Measurements from ENCODE around the gene ADCY1.

Gene ADCY1

DNA sequence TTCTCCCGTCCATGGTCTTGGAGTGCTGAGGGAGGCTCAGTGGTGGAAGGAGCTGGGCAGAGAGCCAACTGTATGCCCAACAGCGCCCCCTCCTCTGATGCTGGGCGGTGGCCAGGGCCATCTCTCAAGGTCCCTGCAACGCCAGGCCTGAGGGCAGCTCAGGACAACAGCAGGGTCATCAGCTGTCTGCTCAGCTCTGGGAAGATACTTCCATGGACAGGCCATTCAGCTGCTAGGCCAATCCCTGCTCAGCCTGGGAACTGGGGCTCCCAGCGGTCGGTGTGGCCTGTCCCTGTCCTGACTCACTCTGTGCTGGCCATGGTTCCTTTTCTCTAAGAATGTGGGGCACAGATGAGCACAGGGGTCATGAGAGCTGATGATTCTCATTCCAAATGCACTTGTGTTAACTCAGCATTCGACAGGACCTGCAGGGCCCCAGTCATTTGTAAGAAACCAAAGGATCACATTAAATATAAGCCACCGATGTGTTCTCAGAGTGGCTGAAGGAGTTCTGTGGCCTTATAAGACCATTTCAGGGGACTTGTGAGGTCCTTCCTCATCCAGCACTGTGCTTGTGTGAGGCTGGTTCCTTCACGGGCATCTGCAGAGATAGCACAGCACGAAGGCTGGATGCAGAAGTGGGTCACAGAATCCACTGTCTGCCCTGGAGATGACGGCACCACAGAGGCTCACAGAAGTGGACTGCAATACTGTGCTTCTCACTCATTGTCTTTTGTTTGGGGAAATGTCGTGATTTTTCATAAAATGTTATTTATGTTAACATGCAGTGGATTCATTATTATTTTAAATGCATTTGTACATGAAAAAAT is 73.0 kb downstream of the ADCY1 start:
- Histone ChIP-seq H3K4me3 (ENCODE audit: low read depth, low read length) (no peak overlapping the region), H3K27me3 (ENCODE audit: control insufficient read depth, insufficient read depth, low read length) (no peaks in the 10 kb centered on the region), H3K27ac (ENCODE audit: low read depth, low read length) (no peak overlapping the region), H3K9me3 (ENCODE audit: control insufficient read depth, insufficient read depth, low read length) (no peaks in the 10 kb centered on the region), H3K36me3 (ENCODE audit: control insufficient read depth, insufficient read depth, low read length) (peaks cover 14% of the 10 kb centered on the region; the same call in 1 of the 2 replicates), H3K4me1 (ENCODE audit: control insufficient read depth, insufficient read depth, low read length) (no peaks in the 10 kb centered on the region), H3K9ac (ENCODE audit: low read depth, low read length) (no peak overlapping the region)

DNA sequence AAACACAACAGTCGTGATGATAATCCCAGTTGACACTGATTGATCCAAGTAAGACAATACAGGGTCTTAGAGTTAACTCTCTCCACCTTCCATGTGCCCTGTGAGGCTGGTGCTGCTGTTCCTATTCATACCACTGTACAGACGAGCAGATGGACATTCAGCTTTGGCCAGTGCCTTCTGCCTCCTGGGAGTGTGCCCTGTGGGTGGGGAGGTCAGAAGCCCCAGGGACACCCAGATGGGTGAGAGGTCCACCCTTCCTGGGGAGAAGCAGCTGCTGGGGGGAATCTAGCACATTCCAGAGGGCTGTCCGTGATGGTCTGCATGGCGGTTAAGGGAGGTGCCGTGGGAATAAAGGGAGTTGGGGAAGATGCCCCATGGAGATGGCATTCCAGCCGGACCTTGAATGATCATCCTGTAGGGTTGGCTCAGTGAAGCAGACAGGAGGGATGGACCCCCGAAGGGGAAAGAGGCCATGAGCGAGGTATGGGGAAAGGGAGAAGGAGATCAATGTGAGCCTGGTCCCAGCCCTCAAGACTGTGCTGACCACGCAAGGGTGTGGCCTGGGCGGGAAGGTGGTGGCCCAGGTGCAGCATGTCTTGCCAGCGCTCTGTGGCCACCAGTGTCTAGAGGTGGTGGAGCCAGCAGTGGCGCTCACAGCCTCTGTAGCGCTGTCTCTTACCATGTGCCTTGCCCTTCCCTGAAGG is 74.0 kb downstream of the ADCY1 start:
- Histone ChIP-seq H3K4me1 (ENCODE audit: control insufficient read depth, insufficient read depth, low read length) (no peaks in the 10 kb centered on the region), H3K27me3 (ENCODE audit: control insufficient read depth, insufficient read depth, low read length) (no peaks in the 10 kb centered on the region), H3K4me3 (ENCODE audit: low read depth, low read length) (no peak overlapping the region), H3K27ac (ENCODE audit: low read depth, low read length) (no peak overlapping the region), H3K36me3 (ENCODE audit: control insufficient read depth, insufficient read depth, low read length) (peaks cover 14% of the 10 kb centered on the region; the same call in 1 of the 2 replicates), H3K9me3 (ENCODE audit: control insufficient read depth, insufficient read depth, low read length) (no peaks in the 10 kb centered on the region), H3K9ac (ENCODE audit: low read depth, low read length) (no peak overlapping the region)

DNA sequence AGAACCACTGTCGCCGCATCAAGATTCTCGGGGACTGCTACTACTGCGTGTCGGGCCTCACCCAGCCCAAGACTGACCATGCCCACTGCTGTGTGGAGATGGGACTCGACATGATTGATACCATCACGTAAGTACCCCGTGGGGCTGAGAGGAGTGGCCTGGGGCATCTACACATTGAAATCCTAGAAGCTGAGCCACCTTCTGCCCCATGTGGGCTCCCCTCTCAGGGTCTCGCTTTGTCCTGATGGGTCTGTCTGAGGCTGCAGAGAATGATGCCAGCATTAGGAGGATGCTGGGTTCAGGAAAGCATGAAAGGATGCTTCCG is 74.5 kb downstream of the ADCY1 start:
- H3K9me3 ChIP-seq (ENCODE audit: control insufficient read depth, insufficient read depth, low read length), result no peaks in the 10 kb centered on the region
- peaks cover 19% of the 10 kb centered on the region; the same call in 1 of the 2 replicates for H3K36me3 ChIP-seq (ENCODE audit: control insufficient read depth, insufficient read depth, low read length)
- no peak overlapping the region for H3K9ac ChIP-seq (ENCODE audit: low read depth, low read length)
- H3K4me1 ChIP-seq (ENCODE audit: control insufficient read depth, insufficient read depth, low read length), result no peaks in the 10 kb centered on the region
- H3K27me3 ChIP-seq (ENCODE audit: control insufficient read depth, insufficient read depth, low read length), result no peaks in the 10 kb centered on the region
- no peak overlapping the region for H3K27ac ChIP-seq (ENCODE audit: low read depth, low read length)
- no peak overlapping the region for H3K4me3 ChIP-seq (ENCODE audit: low read depth, low read length)

DNA sequence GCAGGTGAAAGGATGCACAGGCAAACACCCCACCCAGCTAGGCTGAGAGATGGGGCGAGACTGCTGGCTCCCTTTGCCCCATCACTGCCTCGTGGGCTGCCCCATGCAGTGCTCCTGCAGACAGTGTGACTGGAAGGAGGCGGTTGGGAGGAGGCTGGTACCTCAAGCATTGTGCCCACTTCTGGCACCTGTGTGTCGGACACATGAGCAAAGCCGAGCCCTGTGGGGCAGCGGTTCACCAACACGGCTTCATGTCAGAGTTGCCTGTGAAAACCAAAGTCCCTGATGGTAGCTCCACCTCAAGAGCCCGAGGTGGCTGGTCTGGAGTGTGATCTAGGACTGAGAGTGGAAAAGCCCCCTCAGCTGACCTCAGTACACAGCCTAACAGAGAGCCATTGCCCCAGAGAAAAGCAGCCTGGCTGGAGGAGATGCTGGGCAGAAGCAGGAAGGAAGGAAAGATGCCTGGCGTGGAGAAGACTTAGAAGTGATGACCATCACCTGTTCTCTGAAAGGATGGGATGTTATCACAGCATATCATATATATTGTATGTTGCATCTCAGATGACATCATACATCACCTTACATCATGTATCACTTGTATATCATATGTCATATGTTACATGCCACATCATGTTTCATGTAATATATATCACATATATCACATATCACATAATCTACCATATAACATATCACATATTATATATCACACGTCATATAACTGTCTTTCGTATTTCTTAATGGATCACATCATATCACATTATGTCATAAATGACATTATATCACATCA is 75.6 kb downstream of the ADCY1 start:
- H3K4me1 ChIP-seq (ENCODE audit: control insufficient read depth, insufficient read depth, low read length), result no peaks in the 10 kb centered on the region
- no peaks in the 10 kb centered on the region for H3K27me3 ChIP-seq (ENCODE audit: control insufficient read depth, insufficient read depth, low read length)
- H3K9ac ChIP-seq (ENCODE audit: low read depth, low read length), result no peak overlapping the region
- no peak overlapping the region for H3K4me3 ChIP-seq (ENCODE audit: low read depth, low read length)
- peaks cover 19% of the 10 kb centered on the region; the same call in 1 of the 2 replicates for H3K36me3 ChIP-seq (ENCODE audit: control insufficient read depth, insufficient read depth, low read length)
- H3K27ac ChIP-seq (ENCODE audit: low read depth, low read length), result no peak overlapping the region
- H3K9me3 ChIP-seq (ENCODE audit: control insufficient read depth, insufficient read depth, low read length), result no peaks in the 10 kb centered on the region

DNA sequence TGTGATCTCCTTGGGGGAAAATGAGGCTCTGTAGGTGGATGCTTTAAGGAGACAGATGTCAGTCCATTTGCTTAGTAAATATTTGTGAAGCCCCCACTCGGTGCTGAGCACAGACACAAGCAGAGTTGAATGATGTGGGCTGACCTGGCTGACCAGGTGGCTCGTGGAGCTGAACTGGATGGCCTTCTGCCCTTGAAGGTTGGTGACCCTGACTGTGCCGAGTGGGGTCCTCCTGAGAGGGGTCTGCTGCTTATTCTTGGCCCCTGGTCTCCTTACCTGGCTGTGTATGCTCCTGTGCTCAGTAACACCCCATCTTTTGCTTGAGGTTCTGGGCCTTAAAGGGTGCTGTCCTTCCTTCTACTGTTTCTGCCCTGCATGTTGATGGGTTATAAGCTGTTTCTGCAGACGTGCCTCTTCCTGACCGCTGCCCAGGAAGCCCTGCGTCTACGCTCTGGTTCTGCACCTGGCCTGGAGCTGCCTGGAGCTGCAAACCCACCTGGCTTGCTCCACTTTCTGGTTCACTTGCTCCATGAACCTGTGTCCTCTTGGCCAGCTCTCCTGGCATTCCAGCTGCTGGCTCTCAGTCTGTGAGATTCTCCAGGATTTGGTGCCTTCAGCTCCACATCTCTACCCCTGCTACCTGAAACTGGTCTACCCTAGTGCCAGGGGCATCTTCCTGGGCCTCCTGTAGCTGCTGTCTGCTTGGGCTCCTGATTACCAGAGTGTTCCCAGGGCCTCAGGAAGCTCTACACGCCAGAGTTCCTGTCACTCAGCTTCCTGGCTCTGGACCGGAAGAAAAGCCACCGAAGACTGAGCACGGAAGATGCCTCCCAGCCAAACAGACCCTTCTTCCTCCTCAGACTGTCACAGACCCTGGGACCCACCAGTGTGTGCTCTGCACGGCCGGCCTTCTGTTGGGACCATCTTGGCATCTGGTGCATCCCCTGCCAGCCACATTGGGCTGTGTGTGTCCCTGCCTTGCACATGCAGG is 76.5 kb downstream of the ADCY1 start:
- Histone ChIP-seq H3K36me3 (ENCODE audit: control insufficient read depth, insufficient read depth, low read length) (peaks cover 19% of the 10 kb centered on the region; the same call in 1 of the 2 replicates), H3K9ac (ENCODE audit: low read depth, low read length) (no peak overlapping the region), H3K27ac (ENCODE audit: low read depth, low read length) (no peak overlapping the region), H3K4me1 (ENCODE audit: control insufficient read depth, insufficient read depth, low read length) (no peaks in the 10 kb centered on the region), H3K4me3 (ENCODE audit: low read depth, low read length) (no peak overlapping the region), H3K27me3 (ENCODE audit: control insufficient read depth, insufficient read depth, low read length) (no peaks in the 10 kb centered on the region), H3K9me3 (ENCODE audit: control insufficient read depth, insufficient read depth, low read length) (no peaks in the 10 kb centered on the region)

DNA sequence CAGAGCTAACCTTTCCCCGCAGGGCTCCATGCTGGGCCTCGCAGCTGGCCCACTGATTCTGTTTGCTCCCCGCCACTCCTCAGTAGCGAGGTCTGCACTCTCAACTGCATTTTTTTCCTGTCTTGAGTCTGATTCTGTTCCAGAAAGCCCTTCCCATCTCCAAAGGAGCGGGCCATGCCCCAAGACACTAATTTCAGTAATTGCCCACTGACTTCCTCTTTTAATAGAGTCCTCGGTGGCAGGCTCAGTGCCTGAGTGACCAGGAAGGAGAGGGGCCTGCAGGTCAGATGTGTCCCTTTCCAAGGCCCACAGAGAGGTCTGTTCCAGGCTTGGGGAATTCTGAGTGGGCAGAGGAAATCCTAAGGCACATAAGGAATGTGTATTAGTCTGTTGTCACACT is 77.4 kb downstream of the ADCY1 start:
- H3K27ac ChIP-seq (ENCODE audit: low read depth, low read length), result no peak overlapping the region
- no peaks in the 10 kb centered on the region for H3K27me3 ChIP-seq (ENCODE audit: control insufficient read depth, insufficient read depth, low read length)
- no peak overlapping the region for H3K4me3 ChIP-seq (ENCODE audit: low read depth, low read length)
- H3K9ac ChIP-seq (ENCODE audit: low read depth, low read length), result no peak overlapping the region
- no peaks in the 10 kb centered on the region for H3K4me1 ChIP-seq (ENCODE audit: control insufficient read depth, insufficient read depth, low read length)
- no peaks in the 10 kb centered on the region for H3K9me3 ChIP-seq (ENCODE audit: control insufficient read depth, insufficient read depth, low read length)
- H3K36me3 ChIP-seq (ENCODE audit: control insufficient read depth, insufficient read depth, low read length), result peaks cover 19% of the 10 kb centered on the region; the same call in 1 of the 2 replicates

DNA sequence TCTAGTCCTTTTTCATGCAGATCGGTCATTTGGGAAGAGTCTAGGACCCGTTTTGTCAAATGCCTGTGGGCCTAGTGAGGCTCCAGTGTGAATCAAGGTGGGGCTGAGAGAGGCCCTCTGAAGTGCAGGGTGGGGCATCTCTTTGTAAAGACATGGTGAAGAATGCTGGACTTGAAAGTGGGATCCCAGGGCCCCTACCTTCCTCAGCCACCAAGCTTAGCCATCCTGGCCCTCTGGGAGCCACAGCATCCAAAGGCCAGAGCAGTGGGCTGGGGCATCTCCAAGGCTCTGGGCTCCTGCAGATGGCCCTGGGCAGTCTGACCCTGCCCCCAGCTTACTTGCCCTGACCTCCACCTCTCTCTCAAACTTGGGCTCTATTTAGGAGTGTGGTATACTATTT is 78.5 kb downstream of the ADCY1 start:
- H3K9me3 ChIP-seq (ENCODE audit: control insufficient read depth, insufficient read depth, low read length), result no peaks in the 10 kb centered on the region
- no peak overlapping the region for H3K4me3 ChIP-seq (ENCODE audit: low read depth, low read length)
- H3K36me3 ChIP-seq (ENCODE audit: control insufficient read depth, insufficient read depth, low read length), result peaks cover 19% of the 10 kb centered on the region; the same call in 1 of the 2 replicates
- no peak overlapping the region for H3K9ac ChIP-seq (ENCODE audit: low read depth, low read length)
- no peak overlapping the region for H3K27ac ChIP-seq (ENCODE audit: low read depth, low read length)
- H3K27me3 ChIP-seq (ENCODE audit: control insufficient read depth, insufficient read depth, low read length), result no peaks in the 10 kb centered on the region
- no peaks in the 10 kb centered on the region for H3K4me1 ChIP-seq (ENCODE audit: control insufficient read depth, insufficient read depth, low read length)

DNA sequence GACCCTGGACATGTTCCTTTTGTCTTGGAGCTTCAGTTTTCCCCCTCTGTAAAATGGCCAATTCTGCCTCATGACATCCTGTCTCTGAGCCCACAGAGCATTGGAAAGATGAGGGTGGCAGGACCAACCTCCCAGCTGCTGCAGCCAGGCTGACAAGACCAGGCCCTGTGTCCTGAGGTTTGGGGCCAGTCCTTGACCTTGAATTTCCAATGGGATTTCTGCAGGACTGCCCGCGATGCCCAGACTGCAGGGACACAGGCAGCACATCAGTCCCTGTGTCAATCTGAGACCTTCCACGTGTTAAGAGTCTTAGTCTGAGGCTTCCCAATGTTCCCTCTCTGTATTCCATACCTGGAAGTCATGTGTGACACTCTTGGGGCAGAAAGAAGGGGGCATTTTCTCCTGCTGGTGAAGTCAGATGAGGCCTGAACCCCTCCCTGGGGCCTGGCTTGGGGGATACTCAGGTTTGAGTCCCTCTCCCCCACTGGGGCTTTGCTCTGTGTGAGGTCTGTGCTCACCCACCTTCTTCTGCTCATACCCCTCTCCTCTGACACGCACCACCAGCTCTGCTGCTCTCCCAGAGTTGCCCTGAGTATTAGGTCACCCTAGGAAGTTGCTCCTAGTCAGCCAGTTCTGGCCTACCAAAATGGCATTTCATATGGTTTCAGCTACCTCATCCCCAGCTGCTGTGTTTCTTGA is 79.2 kb downstream of the ADCY1 start:
- Histone ChIP-seq H3K9me3 (ENCODE audit: control insufficient read depth, insufficient read depth, low read length) (no peaks in the 10 kb centered on the region), H3K36me3 (ENCODE audit: control insufficient read depth, insufficient read depth, low read length) (peaks cover 19% of the 10 kb centered on the region; the same call in 1 of the 2 replicates), H3K4me3 (ENCODE audit: low read depth, low read length) (no peak overlapping the region), H3K27me3 (ENCODE audit: control insufficient read depth, insufficient read depth, low read length) (no peaks in the 10 kb centered on the region), H3K4me1 (ENCODE audit: control insufficient read depth, insufficient read depth, low read length) (no peaks in the 10 kb centered on the region), H3K9ac (ENCODE audit: low read depth, low read length) (no peak overlapping the region), H3K27ac (ENCODE audit: low read depth, low read length) (no peak overlapping the region)

DNA sequence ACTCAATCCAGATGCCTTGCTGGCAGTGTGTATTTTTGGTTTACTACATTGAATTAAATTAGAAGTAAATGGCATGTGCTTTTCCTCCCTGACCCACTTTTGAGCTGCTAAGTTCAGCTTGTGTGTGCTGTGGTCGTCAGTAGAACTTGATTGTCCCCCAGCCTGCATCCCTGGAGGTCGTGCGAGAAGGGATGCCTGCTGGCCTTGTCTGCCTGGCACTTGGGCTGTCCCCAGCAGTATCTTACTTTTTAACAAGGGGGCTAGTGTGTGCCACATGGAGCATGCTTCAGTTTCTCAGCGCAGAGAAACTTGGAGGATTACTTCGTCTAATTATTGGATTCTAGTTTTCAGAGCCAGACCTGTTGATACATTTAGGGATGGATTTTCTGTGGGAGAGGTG is 80.2 kb downstream of the ADCY1 start:
- Histone ChIP-seq H3K36me3 (ENCODE audit: control insufficient read depth, insufficient read depth, low read length) (peaks cover 19% of the 10 kb centered on the region; the same call in 1 of the 2 replicates), H3K9ac (ENCODE audit: low read depth, low read length) (no peak overlapping the region), H3K9me3 (ENCODE audit: control insufficient read depth, insufficient read depth, low read length) (no peaks in the 10 kb centered on the region), H3K4me1 (ENCODE audit: control insufficient read depth, insufficient read depth, low read length) (no peaks in the 10 kb centered on the region), H3K27ac (ENCODE audit: low read depth, low read length) (no peak overlapping the region), H3K27me3 (ENCODE audit: control insufficient read depth, insufficient read depth, low read length) (no peaks in the 10 kb centered on the region), H3K4me3 (ENCODE audit: low read depth, low read length) (no peak overlapping the region)

DNA sequence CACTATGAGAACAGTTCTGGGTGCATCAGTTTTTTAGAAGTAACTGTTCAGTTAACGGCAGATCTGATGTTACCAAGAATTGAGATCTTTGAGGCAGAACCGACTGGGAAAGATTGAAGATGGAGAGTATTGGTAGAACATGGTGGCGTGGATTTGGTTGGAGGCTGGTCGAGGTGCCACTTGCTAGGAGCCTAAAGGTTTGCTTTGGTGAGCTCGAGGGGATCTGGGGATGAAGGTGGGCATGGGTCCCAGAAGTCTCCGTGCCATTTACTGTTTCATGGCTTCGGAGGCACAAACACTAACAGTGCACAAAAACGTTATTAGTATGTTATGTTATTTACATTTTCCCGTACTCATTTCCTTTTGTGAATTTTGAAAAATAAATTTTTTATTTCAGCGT is 81.4 kb downstream of the ADCY1 start:
- Histone ChIP-seq H3K36me3 (ENCODE audit: control insufficient read depth, insufficient read depth, low read length) (peaks cover 8% of the 10 kb centered on the region; the same call in 1 of the 2 replicates), H3K4me3 (ENCODE audit: low read depth, low read length) (no peak overlapping the region), H3K9me3 (ENCODE audit: control insufficient read depth, insufficient read depth, low read length) (no peaks in the 10 kb centered on the region), H3K9ac (ENCODE audit: low read depth, low read length) (no peak overlapping the region), H3K27me3 (ENCODE audit: control insufficient read depth, insufficient read depth, low read length) (no peaks in the 10 kb centered on the region), H3K27ac (ENCODE audit: low read depth, low read length) (no peak overlapping the region), H3K4me1 (ENCODE audit: control insufficient read depth, insufficient read depth, low read length) (no peaks in the 10 kb centered on the region)

Measured in HUES48 (cell line).